GM19463 (cell line): ENCODE data around the gene TIFAB.

Experiments used
- ATAC-seq: cut with Tn5 transposase; IDR thresholded peaks from one replicate; pipeline ENCODE4 v1.9.1; 2021; ENCODE audit warnings: mild to moderate bottlenecking, moderate library complexity; ENCODE audit not compliant: unreplicated experiment

Gene TIFAB

GRCh38 chr5:135428586-135428985, 23.6 kb downstream of the TIFAB start:
- ATAC-seq, result no peak

- peak; percentile 67 for ATAC-seq
These were observed 25.8 kb downstream of the TIFAB start for GRCh38 chr5:135426102-135427082.

GRCh38 chr5:135425641-135426040, 26.5 kb downstream of the TIFAB start:
- ATAC-seq, result no peak

- ATAC-seq, result no peak
These were observed 28.3 kb downstream of the TIFAB start for GRCh38 chr5:135423846-135424168.

GRCh38 chr5:135423146-135423845, 28.9 kb downstream of the TIFAB start:
- ATAC-seq, result no peak

GRCh38 chr5:135422419-135422818, 29.7 kb downstream of the TIFAB start:
- ATAC-seq, result no peak

- ATAC-seq, result no peak
These were observed 35.1 kb downstream of the TIFAB start for GRCh38 chr5:135417083-135417482.

GRCh38 chr5:135405082-135405481, 47.1 kb downstream of the TIFAB start:
- no peak for ATAC-seq

- ATAC-seq, result no peak
These were observed 50.1 kb downstream of the TIFAB start for GRCh38 chr5:135402031-135402430.

- no peak for ATAC-seq
These were observed 51.3 kb downstream of the TIFAB start for GRCh38 chr5:135400866-135401265.

- no peak for ATAC-seq
These were observed 52.2 kb downstream of the TIFAB start for GRCh38 chr5:135399794-135400542.

GRCh38 chr5:135398855-135399793, 53.0 kb downstream of the TIFAB start, which contains the start of gene MACROH2A1:
TSS of gene MACROH2A1 (minus strand) at chr5:135399231. CDS start at chr5:135389093, 10,138 bp downstream.
- ATAC-seq, result peak; percentile 87

- ATAC-seq, result peak; percentile 31
These were observed 53.8 kb downstream of the TIFAB start for GRCh38 chr5:135398160-135398854.
